LHCN-M2 (cell line): ENCODE data around the gene CST4. TPM values are rescaled to one million over a fixed set of nuclear protein-coding genes. Genes with fewer than 3 reads are reported as not detected.
A peak's percentile ranks its signal among the peaks of the same experiment; 100 is the strongest.
"Not testable (repeated sequence)": the region's sequence is repeated elsewhere in the genome, so short reads cannot be mapped to it uniquely, and the experiment has no call there.

Experiments
- DNase-seq: peaks from one replicate; pipeline ENCODE4 v3.0.0-alpha.2; 2012; ENCODE audit warnings: low read depth
- total RNA-seq: library from RNA; depleted of rRNA; stranded (reverse); fragments of >200 nt; gene quantifications from 2 replicates; pipeline ENCODE4 v1.2.3, GENCODE V29; 2014; rRNA removed

The CST4 gene
- total RNA-seq, 1 experiment from 2014 or later = not detected

DNA sequence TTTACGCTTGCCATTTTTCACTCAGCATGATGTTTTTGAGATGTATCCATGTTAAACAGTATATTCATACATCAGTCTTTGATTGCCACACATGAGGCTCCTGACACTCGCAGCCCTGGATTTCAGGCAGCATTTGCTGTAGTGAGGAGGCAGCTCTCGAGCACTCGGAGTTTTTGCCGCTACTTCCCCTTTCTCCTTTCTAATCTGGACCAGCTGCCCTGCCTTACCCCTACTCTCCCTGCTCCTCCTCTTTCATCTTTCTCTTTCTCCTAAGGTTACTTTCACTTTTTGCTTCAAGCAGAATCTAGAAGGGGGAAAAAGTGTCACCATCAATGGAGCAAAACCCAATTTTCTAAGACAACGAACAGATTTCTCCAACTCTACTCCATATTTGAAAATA, 45.2 kb downstream of the CST4 start:
- no peak for DNase-seq

DNA sequence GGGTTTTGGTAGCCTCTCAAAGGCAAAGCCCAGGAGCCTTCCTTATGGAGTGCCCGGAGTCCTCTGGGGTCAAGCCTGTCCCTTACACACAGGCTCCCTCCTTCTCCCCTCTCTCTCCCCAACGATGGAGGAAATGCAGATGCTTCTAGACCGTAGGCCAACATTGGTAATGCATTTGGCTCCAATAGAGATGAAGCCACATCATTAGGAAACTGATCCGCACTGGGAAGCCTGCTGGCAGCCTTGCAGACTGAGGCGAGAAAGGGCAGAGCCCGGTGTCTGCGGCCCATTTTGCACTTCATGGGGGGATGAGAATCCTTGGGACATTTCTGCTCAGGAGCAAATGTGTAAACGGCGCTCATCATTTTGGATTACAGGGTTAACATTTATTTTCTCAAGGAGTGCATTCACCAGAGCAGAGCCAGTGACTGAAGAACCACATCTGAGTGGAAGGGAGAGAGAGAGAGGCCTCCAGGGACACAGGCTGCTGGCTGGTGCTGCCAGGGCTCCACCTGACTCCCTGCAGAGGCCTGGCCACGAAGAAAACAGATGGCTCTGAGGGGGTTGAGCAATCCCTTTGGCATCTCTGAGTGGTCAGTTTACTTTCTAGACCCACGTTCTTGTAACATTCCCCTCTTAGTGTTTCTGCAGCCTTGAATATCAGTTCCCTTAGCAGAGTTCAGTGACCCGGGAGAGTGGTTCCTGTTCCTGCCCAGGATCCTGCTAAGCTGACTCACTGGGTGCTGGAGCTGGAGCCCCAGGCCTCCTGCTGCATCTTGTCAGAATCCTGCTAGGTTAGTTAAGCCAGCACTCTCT, 46.7 kb downstream of the CST4 start:
- peak; percentile 98 for DNase-seq

- no peak for DNase-seq
Measured at GRCh38 chr20:23640671-23641667, 47.9 kb downstream of the CST4 start.

GRCh38 chr20:23640018-23640601, 48.7 kb downstream of the CST4 start:
- no peak for DNase-seq

GRCh38 chr20:23639490-23639958, 49.3 kb downstream of the CST4 start:
- DNase-seq = no peak

- DNase-seq = no peak
Measured at GRCh38 chr20:23638309-23638708, 50.5 kb downstream of the CST4 start.

GRCh38 chr20:23637282-23638221, 51.3 kb downstream of the CST4 start, which contains the start of gene CST3:
CST3 (minus strand) TSS chr20:23637955; CDS start chr20:23637862, 93 bp downstream.
- DNase-seq = peak; percentile 83

DNA sequence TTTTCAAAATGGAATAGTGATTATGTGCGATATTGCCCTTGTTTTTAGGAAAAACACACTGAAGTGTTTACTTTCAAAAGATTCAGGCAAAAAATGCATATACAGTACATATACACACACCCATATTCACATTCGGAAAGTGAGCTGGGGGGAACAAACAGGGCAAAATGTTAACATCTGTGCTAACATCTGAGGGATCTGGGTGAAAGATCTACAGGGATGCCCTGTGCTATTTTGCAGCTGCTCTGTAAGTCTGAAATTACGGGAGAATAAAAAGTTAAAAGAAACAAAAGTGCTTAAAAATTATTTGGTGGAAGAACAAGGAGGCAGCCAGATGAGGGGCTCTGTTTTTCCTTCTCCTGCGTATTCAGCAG, 51.9 kb downstream of the CST4 start:
- no peak for DNase-seq

DNA sequence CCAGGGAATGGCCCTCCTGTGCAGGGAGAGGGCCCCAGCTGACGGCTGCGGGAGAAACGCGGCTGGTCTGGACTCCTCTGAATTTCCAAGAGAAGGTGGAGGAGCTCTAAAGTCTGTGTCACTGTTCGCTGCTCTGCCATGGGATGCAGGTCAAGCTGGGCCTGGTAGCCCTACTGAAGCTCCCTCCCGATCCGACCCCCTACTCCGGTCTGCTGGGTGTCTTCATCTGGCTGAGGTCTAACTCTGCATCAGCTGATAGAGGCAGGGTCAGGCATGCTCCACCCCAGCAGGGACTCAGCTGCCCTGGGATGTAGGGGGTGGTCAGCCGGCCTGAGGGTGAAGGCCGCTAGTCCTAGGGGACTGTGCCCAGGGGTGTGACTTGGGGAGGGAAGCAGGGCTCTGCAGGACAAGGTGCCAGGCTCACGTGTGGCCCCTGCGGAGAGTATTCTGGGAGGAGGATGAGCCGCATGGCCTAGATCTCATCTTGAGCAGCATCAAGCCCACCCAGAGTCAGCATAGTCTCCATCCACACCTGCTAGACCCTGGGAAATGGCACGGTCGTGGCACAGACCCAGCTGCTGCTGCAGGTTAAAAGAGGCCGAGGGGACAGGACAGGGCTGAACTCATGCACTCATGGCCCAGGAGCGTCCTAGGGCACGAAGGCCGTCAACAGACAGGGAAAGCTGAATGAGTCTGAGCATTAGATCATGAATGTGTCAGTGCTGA, 52.5 kb downstream of the CST4 start:
- no peak for DNase-seq

GRCh38 chr20:23635768-23636090, 53.1 kb downstream of the CST4 start:
- not testable (repeated sequence) for DNase-seq

Other genes starting within 250 kb of the CST4 start
- not detected in 2 replicates for gene CSTL1, start 249.4 kb downstream of the CST4 start, total RNA-seq
- not detected in 2 replicates for gene CST11, start 236.2 kb downstream of the CST4 start, total RNA-seq
- gene CST8, start 197.9 kb downstream of the CST4 start, total RNA-seq = not detected in 2 replicates
- not detected in 2 replicates for gene CST9L, start 120.6 kb downstream of the CST4 start, total RNA-seq
- gene CST9, start 83.1 kb downstream of the CST4 start, total RNA-seq = not detected in 2 replicates
- 356 and 431 TPM in 2 replicates for gene CST3, start 51.1 kb downstream of the CST4 start, total RNA-seq
- gene CST1, start 61.9 kb upstream of the CST4 start, total RNA-seq = not detected in 2 replicates
- gene CST2, start 137.7 kb upstream of the CST4 start, total RNA-seq = not detected in 2 replicates
- not detected in 2 replicates for gene CST5, start 190.7 kb upstream of the CST4 start, total RNA-seq